GM12878 (cell line): Measurements from ENCODE around the gene TEX44. TPM values are rescaled to one million over a fixed set of nuclear protein-coding genes. Genes with fewer than 3 reads are reported as not detected.

ENCODE experiments used
- BACH1 ChIP-seq: fragments of 450-650 bp; IDR thresholded peaks from 2 replicates; pipeline ENCODE4 v1.6.1; 2017; ENCODE audit warnings: mild to moderate bottlenecking, borderline replicate concordance
- BHLHE40 ChIP-seq, 2 experiments: fragments of 450-650 bp in 1 of 2; IDR thresholded peaks; 2 replicates each; pipeline ENCODE4 v1.6.1; 2011 to 2017; ENCODE audit warnings: low read depth in 2 of 2, borderline replicate concordance in 1 of 2, improper control_type of control experiment in 1 of 2, low read length in 1 of 2, mild to moderate bottlenecking in 1 of 2
- CHD2 ChIP-seq: IDR thresholded peaks from 2 replicates; pipeline ENCODE4 v1.6.1; 2011; ENCODE audit warnings: low read depth, low read length, improper control_type of control experiment, borderline replicate concordance
- CREB1 ChIP-seq: IDR thresholded peaks from 2 replicates; pipeline ENCODE4 v1.6.1; 2012; ENCODE audit warnings: low read depth, mild to moderate bottlenecking, inconsistent platforms
- CUX1 ChIP-seq: IDR thresholded peaks from 2 replicates; pipeline ENCODE4 v1.6.1; 2012; ENCODE audit warnings: improper control_type of control experiment, low read depth, low read length; ENCODE audit not compliant: insufficient replicate concordance
- ESRRA ChIP-seq: IDR thresholded peaks from 2 replicates; pipeline ENCODE4 v1.6.1; 2012; ENCODE audit warnings: mild to moderate bottlenecking, low read length, improper control_type of control experiment
- FOXM1 ChIP-seq: IDR thresholded peaks from 2 replicates; pipeline ENCODE4 v1.6.1; 2012; ENCODE audit warnings: low read depth, mild to moderate bottlenecking, inconsistent platforms, low read length, moderate library complexity
- MLLT1 ChIP-seq: fragments of 450-650 bp; IDR thresholded peaks from 2 replicates; pipeline ENCODE4 v1.6.1; 2016; ENCODE audit warnings: mild to moderate bottlenecking
- PAX8 ChIP-seq: fragments of 450-650 bp; IDR thresholded peaks from 2 replicates; pipeline ENCODE4 v1.6.1; 2017; ENCODE audit warnings: mild to moderate bottlenecking, moderate library complexity
- PML ChIP-seq: IDR thresholded peaks from 2 replicates; pipeline ENCODE4 v1.6.1; 2012; ENCODE audit warnings: low read length, inconsistent platforms
- POU2F2 ChIP-seq: IDR thresholded peaks from 3 replicates; pipeline ENCODE4 v1.6.1; 2011; ENCODE audit warnings: low read depth, mild to moderate bottlenecking, low read length, borderline replicate concordance
- RELB ChIP-seq: fragments of 450-650 bp; IDR thresholded peaks from 2 replicates; pipeline ENCODE4 v1.6.1; 2017; ENCODE audit warnings: low read depth, mild to moderate bottlenecking, moderate library complexity
- RUNX3 ChIP-seq: IDR thresholded peaks from 2 replicates; pipeline ENCODE4 v1.6.1; 2012; ENCODE audit warnings: low read length, inconsistent platforms
- SMARCA5 ChIP-seq: fragments of 450-650 bp; IDR thresholded peaks from 2 replicates; pipeline ENCODE4 v1.6.1; 2017; ENCODE audit warnings: mild to moderate bottlenecking
- YY1 ChIP-seq: IDR thresholded peaks from 2 replicates; pipeline ENCODE4 v1.6.1; 2011; ENCODE audit warnings: low read depth, mild to moderate bottlenecking, low read length
- ZNF217 ChIP-seq: fragments of 450-650 bp; IDR thresholded peaks from 2 replicates; pipeline ENCODE4 v1.6.1; 2017; ENCODE audit warnings: antibody characterized with exemption, mild to moderate bottlenecking
- ZNF687 ChIP-seq: fragments of 450-650 bp; IDR thresholded peaks from 2 replicates; pipeline ENCODE4 v1.6.1; 2017; ENCODE audit warnings: mild to moderate bottlenecking, moderate library complexity
- polyA plus RNA-seq, 11 experiments: library from polyadenylated mRNA; depleted of rRNA in 4 of 11; unstranded in 6 of 11; stranded (reverse) in 5 of 11; fragments of >200 nt; fragmentation: Nextera tagmentation in 4 of 11; fragmentation: Illumina TruSeq in 1 of 11; extraction: Ambion mirVana in 4 of 11; extraction: Trizol in 1 of 11; gene quantifications; 1 replicate in 1 of 11; 2 replicates in 10 of 11; pipeline versions ENCODE4 v1.2.1 to v1.2.3, GENCODE V29; 2011 to 2016; ENCODE audit warnings: inconsistent platforms in 2 of 11, missing spikeins in 2 of 11, low read depth in 1 of 11
- total RNA-seq, 4 experiments: library from RNA; depleted of rRNA in 3 of 4; stranded (reverse); fragments of >200 nt in 3 of 4; fragmentation: Illumina TruSeq in 1 of 4; extraction: Trizol in 1 of 4; gene quantifications; 2 replicates each; pipeline versions ENCODE4 v1.2.1 to v1.2.3, GENCODE V29; 2013 to 2021

Gene TEX44
- total and polyA plus RNA-seq, 10 of the 15 experiments (the other 5 are each of a cell fraction or from before 2014, with no cell fraction given), result not detected

- TF ChIP-seq CUX1 (no peak), ESRRA (no peak), RUNX3 (peak; percentile 5; the same call in 1 of the 2 replicates), PAX8 (no peak), YY1 (peak; percentile 82), MLLT1 (peak; percentile 46; the same call in 1 of the 2 replicates), ZNF217 (peak; percentile 85; the same call in 1 of the 2 replicates), SMARCA5 (peak; percentile 92), PML (no peak), BACH1 (peak; percentile 76; the same call in 1 of the 2 replicates), POU2F2 (peak; percentile 59; the same call in 1 of the 3 replicates), ZNF687 (peak; percentile 97), CREB1 (0 out of 2 replicates have a peak, but pooled peaks have one; percentile 50), CHD2 (peak; percentile 85), BHLHE40 (IDR thresholded peaks at IDR 0.05; ENCODE audit: borderline replicate concordance in 1 of 2, low read depth in 2 of 2, low read length in 1 of 2) (peak; percentile 100), RELB (peak; percentile 17), FOXM1 (peak; percentile 75; the same call in 1 of the 2 replicates)
Measured at GRCh38 chr2:231612456-231613330, 20.0 kb downstream of the TEX44 start (continued).
